Panc1 (cell line): Measurements from ENCODE around the gene PHOX2A. TPM values are rescaled to one million over a fixed set of nuclear protein-coding genes. Genes with fewer than 3 reads are reported as not detected.

Source experiments
- ATAC-seq: fragments of 200-7000 bp; cut with Tn5 transposase; 2 replicates; pipeline ENCODE4 v1.9.1; 2020; ENCODE audit warnings: mild to moderate bottlenecking, moderate library complexity
- BruUV-seq: library from RNA; stranded (reverse); fragments of 400-500 nt; replicated peaks from 2 replicates; lab custom pipeline; 2021; lab: Mats Ljungman, UMichigan
- CTCF ChIA-PET: fragments of 300-600 bp; sonication (Branson Sonifier 250); formaldehyde crosslinking; loops from one replicate; lab custom pipeline; 2022; ENCODE audit warnings: antibody characterized with exemption; lab: Charles Lee
- POLR2A ChIA-PET: fragments of 300-600 bp; sonication (Branson Sonifier 250); formaldehyde crosslinking; loops from one replicate; lab custom pipeline; 2022; ENCODE audit warnings: antibody characterized with exemption; lab: Charles Lee
- DNase-seq: peaks from one replicate; pipeline ENCODE4 v3.0.0-alpha.2; 2010; ENCODE audit warnings: low read depth, low spot score
- H3K27ac ChIP-seq: 2 replicates; pipeline ENCODE4 v1.5.1; 2011; ENCODE audit warnings: mild to moderate bottlenecking, low read length, inconsistent platforms
- H3K27me3 ChIP-seq: fragments of 200-500 bp; sonication (Bioruptor generic); 2 replicates; pipeline ENCODE4 v1.6.0; 2014; ENCODE audit warnings: low read length, inconsistent platforms; ENCODE audit not compliant: control insufficient read depth, insufficient read depth
- H3K36me3 ChIP-seq: fragments of 200-500 bp; sonication (Bioruptor generic); 2 replicates; pipeline ENCODE4 v1.5.1; 2014; ENCODE audit warnings: inconsistent platforms, mild to moderate bottlenecking, low read length, moderate library complexity; ENCODE audit not compliant: control insufficient read depth, insufficient read depth
- H3K4me1 ChIP-seq: 2 replicates; pipeline ENCODE4 v1.5.1; 2011; ENCODE audit warnings: inconsistent platforms, mild to moderate bottlenecking, low read length, moderate library complexity; ENCODE audit not compliant: control insufficient read depth, insufficient read depth
- H3K4me3 ChIP-seq, 2 experiments: 2 replicates each; pipeline ENCODE4 v1.5.1; 2011 to 2012; ENCODE audit warnings: low read depth in 2 of 2, low read length in 2 of 2, mild to moderate bottlenecking in 2 of 2, inconsistent platforms in 1 of 2, moderate library complexity in 1 of 2
- H3K9me3 ChIP-seq: fragments of 200-500 bp; sonication (Bioruptor generic); 2 replicates; pipeline ENCODE4 v1.5.1; 2014; ENCODE audit warnings: low read depth, mild to moderate bottlenecking, inconsistent platforms, low read length, moderate library complexity; ENCODE audit not compliant: control insufficient read depth, insufficient read depth
- CTCF ChIP-seq: fragments of 450-650 bp; IDR thresholded peaks from 2 replicates; pipeline ENCODE4 v1.5.1; 2017; ENCODE audit warnings: mild to moderate bottlenecking
- POLR2AphosphoS5 ChIP-seq: IDR thresholded peaks from 2 replicates; pipeline ENCODE4 v1.6.1; 2012; ENCODE audit warnings: mild to moderate bottlenecking, low read depth, low read length, moderate library complexity
- SIN3A ChIP-seq: IDR thresholded peaks from 2 replicates; pipeline ENCODE4 v1.6.1; 2012; ENCODE audit warnings: low read depth, mild to moderate bottlenecking, low read length, moderate library complexity, borderline replicate concordance; ENCODE audit not compliant: insufficient read depth
- TCF7L2 ChIP-seq: IDR thresholded peaks from 2 replicates; pipeline ENCODE4 v1.6.1; 2011; ENCODE audit warnings: mild to moderate bottlenecking, low read depth, low read length, inconsistent platforms
- in situ Hi-C: cut with HindIII; loops from 2 replicates; pipeline ENCODE4 v1.10.0; 2016; ENCODE audit warnings: low sequenced_read_pairs, low pct_unique_long_range_greater_than_20kb
- intact Hi-C: fragments of 100-400 bp; cut with micrococcal nuclease; formaldehyde crosslinking; loops from one replicate; pipeline ENCODE4 v1.10.0; 2022; ENCODE audit not compliant: unreplicated experiment
- total RNA-seq: library from RNA; stranded (reverse); gene quantifications from one replicate; pipeline ENCODE4 v1.2.1, GENCODE V29; 2021; ENCODE audit not compliant: unreplicated experiment
- TF ChIP-seq, protein P1 (sequence below), 2 experiments: IDR thresholded peaks; 2 replicates each; pipeline ENCODE4 v1.6.1; 2011 to 2012; ENCODE audit warnings: low read depth in 2 of 2, control low read depth in 1 of 2, low read length in 1 of 2, mild to moderate bottlenecking in 1 of 2, moderate library complexity in 1 of 2; ENCODE audit not compliant: insufficient read depth in 1 of 2

Gene PHOX2A
- total RNA-seq, 1 experiment from 2014 or later: not detected

DNA sequence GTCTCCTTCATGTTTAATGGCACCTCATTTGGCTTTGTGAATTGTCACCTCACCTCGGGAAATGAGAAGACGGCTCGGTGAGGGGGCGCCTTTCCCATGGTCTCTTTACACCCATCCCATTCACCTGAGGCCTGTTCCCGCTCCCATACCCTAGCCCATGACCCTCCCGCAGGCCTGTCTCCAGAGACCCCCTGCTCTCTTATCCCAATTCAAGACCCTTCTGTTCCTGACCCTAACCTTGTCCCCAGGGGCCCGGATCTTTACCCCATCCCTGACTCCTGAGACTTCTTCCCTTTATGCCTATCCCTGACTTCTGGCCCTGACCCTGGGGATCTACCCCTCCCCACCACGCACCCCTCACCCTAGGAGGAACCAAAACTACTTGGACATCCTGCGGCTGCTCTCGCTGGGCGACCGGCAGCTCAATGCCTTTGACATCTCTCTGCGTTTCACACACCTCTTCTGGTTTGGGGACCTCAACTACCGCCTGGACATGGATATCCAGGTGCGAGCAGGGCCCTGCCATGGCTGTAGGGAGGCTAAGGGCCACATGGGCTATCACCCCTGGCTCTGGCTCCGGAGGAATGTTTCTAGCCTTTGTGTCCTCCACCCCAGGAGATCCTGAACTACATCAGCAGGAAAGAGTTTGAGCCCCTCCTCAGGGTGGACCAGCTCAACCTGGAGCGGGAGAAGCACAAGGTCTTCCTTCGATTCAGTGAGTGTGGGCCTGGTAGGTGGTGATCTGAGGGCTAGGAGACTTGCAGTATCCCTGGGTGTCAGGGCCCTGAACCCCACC is 11.5 kb downstream of the PHOX2A start:
- in situ Hi-C loops (no loop called here), intact Hi-C loops (no loop called here)
- no peak overlapping the region for H3K27ac ChIP-seq
- H3K4me1 ChIP-seq: peaks cover 3% of the 10 kb centered on the region
- CTCF ChIA-PET: no interaction called here
- no peaks in the 10 kb centered on the region for H3K27me3 ChIP-seq
- DNase-seq (no peak), ATAC-seq (no peak)
- no peaks in the 10 kb centered on the region for H3K9me3 ChIP-seq
- peaks cover 17% of the 10 kb centered on the region for H3K36me3 ChIP-seq
- H3K4me3 ChIP-seq: no peak overlapping the region
- TF ChIP-seq, protein P1, sequence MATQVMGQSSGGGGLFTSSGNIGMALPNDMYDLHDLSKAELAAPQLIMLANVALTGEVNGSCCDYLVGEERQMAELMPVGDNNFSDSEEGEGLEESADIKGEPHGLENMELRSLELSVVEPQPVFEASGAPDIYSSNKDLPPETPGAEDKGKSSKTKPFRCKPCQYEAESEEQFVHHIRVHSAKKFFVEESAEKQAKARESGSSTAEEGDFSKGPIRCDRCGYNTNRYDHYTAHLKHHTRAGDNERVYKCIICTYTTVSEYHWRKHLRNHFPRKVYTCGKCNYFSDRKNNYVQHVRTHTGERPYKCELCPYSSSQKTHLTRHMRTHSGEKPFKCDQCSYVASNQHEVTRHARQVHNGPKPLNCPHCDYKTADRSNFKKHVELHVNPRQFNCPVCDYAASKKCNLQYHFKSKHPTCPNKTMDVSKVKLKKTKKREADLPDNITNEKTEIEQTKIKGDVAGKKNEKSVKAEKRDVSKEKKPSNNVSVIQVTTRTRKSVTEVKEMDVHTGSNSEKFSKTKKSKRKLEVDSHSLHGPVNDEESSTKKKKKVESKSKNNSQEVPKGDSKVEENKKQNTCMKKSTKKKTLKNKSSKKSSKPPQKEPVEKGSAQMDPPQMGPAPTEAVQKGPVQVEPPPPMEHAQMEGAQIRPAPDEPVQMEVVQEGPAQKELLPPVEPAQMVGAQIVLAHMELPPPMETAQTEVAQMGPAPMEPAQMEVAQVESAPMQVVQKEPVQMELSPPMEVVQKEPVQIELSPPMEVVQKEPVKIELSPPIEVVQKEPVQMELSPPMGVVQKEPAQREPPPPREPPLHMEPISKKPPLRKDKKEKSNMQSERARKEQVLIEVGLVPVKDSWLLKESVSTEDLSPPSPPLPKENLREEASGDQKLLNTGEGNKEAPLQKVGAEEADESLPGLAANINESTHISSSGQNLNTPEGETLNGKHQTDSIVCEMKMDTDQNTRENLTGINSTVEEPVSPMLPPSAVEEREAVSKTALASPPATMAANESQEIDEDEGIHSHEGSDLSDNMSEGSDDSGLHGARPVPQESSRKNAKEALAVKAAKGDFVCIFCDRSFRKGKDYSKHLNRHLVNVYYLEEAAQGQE (IDR thresholded peaks at IDR 0.05; ENCODE audit: insufficient read depth in 1 of 2, low read depth in 2 of 2, low read length in 1 of 2): no peak
- no peak for TF ChIP-seq SIN3A
- TF ChIP-seq CTCF: no peak
- TF ChIP-seq POLR2AphosphoS5: no peak
- no peak for TF ChIP-seq TCF7L2
- no TSS peak for BruUV-seq
- POLR2A ChIA-PET: no interaction called here

- in situ Hi-C loops (no loop called here), intact Hi-C loops (no loop called here)
- no TSS peak for BruUV-seq
- Histone ChIP-seq H3K4me3 (no peak overlapping the region), H3K4me1 (peaks cover 10% of the 10 kb centered on the region), H3K27me3 (no peaks in the 10 kb centered on the region), H3K27ac (no peak overlapping the region), H3K9me3 (no peaks in the 10 kb centered on the region), H3K36me3 (peaks cover 15% of the 10 kb centered on the region)
- ChIA-PET CTCF (no interaction called here), POLR2A (no interaction called here)
- ATAC-seq (no peak), DNase-seq (no peak)
- TF ChIP-seq SIN3A (no peak), TCF7L2 (no peak), POLR2AphosphoS5 (no peak), CTCF (no peak)
- TF ChIP-seq, protein P1 (IDR thresholded peaks at IDR 0.05; ENCODE audit: insufficient read depth in 1 of 2, low read depth in 2 of 2, low read length in 1 of 2): no peak
Observed at GRCh38 chr11:72231396-72232259, 12.3 kb downstream of the PHOX2A start.
